Chondrocyte (in vitro differentiated cells): ENCODE data around the gene FUT3. TPM values are rescaled to one million over a fixed set of nuclear protein-coding genes. Genes with fewer than 3 reads are reported as not detected.

Experiments used
- DNase-seq: peaks from one replicate; pipeline ENCODE4 v3.0.0; 2021; ENCODE audit warnings: mixed read lengths, low spot score
- H3K27ac Mint-ChIP-seq: one replicate; pipeline ENCODE4 v1.8.0; 2021; ENCODE audit warnings: mild to moderate bottlenecking, moderate library complexity, mixed read lengths; ENCODE audit not compliant: unreplicated experiment
- H3K27me3 Mint-ChIP-seq: 2 replicates; pipeline ENCODE4 v1.8.0; 2021; ENCODE audit warnings: low read depth, mixed read lengths
- H3K36me3 Mint-ChIP-seq: 2 replicates; pipeline ENCODE4 v1.8.0; 2021; ENCODE audit warnings: low read depth, mixed read lengths
- H3K4me1 Mint-ChIP-seq: 2 replicates; pipeline ENCODE4 v1.8.0; 2021; ENCODE audit warnings: low read depth, mild to moderate bottlenecking, mixed read lengths
- H3K4me3 Mint-ChIP-seq: one replicate; pipeline ENCODE4 v1.8.0; 2021; ENCODE audit warnings: mild to moderate bottlenecking, moderate library complexity, mixed read lengths; ENCODE audit not compliant: unreplicated experiment
- H3K9me3 Mint-ChIP-seq: 2 replicates; pipeline ENCODE4 v1.8.0; 2021; ENCODE audit warnings: low read depth, mixed read lengths
- total RNA-seq: library from RNA; stranded (reverse); gene quantifications from 3 replicates; pipeline ENCODE4 v1.2.1, GENCODE V29; 2021
- TF ChIP-seq, protein P1 (sequence below): fragments of 200-600 bp; sonication (generic); IDR thresholded peaks from 2 replicates; pipeline ENCODE4 v1.5.0; 2021; ENCODE audit warnings: antibody characterized with exemption, mild to moderate bottlenecking, moderate library complexity

The FUT3 gene
- total RNA-seq, 1 donor from 2014 or later: not detected

DNA sequence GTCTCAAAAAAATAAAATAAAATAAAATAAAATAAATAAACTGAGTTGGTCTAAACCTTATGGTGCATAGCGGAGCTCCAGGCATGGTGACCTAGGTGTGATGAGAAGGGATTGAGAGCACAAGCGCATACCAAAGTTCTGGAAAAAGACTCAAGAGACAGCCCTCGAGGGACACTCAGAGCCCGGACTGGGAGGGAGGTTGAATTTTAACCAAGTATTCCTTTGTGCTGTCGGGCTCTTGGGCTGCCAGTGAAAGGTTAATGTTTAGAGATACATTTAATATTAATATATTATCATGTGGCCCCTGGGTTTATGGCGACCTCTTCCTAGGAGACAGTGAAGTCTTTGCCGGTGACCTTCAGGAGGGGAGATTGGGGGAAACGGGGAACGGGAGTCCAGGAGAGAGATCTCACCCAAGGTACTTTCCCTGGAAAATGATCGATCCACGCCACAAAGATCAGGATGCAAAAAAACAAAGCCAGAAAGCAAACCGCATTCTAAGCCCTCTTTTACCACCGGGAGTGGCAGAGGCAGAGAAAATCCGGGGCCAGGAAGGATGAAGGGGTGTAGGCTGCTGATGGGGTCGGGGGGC is 13.4 kb downstream of the FUT3 start:
- Mint-ChIP-seq H3K4me1 (no peaks in the 10 kb centered on the region), H3K4me3 (no peak overlapping the region), H3K36me3 (no peaks in the 10 kb centered on the region), H3K27me3 (peaks cover 2% of the 10 kb centered on the region), H3K9me3 (no peaks in the 10 kb centered on the region), H3K27ac (no peak overlapping the region)
- DNase-seq: no peak
- TF ChIP-seq, protein P1, sequence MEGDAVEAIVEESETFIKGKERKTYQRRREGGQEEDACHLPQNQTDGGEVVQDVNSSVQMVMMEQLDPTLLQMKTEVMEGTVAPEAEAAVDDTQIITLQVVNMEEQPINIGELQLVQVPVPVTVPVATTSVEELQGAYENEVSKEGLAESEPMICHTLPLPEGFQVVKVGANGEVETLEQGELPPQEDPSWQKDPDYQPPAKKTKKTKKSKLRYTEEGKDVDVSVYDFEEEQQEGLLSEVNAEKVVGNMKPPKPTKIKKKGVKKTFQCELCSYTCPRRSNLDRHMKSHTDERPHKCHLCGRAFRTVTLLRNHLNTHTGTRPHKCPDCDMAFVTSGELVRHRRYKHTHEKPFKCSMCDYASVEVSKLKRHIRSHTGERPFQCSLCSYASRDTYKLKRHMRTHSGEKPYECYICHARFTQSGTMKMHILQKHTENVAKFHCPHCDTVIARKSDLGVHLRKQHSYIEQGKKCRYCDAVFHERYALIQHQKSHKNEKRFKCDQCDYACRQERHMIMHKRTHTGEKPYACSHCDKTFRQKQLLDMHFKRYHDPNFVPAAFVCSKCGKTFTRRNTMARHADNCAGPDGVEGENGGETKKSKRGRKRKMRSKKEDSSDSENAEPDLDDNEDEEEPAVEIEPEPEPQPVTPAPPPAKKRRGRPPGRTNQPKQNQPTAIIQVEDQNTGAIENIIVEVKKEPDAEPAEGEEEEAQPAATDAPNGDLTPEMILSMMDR: no peak

DNA sequence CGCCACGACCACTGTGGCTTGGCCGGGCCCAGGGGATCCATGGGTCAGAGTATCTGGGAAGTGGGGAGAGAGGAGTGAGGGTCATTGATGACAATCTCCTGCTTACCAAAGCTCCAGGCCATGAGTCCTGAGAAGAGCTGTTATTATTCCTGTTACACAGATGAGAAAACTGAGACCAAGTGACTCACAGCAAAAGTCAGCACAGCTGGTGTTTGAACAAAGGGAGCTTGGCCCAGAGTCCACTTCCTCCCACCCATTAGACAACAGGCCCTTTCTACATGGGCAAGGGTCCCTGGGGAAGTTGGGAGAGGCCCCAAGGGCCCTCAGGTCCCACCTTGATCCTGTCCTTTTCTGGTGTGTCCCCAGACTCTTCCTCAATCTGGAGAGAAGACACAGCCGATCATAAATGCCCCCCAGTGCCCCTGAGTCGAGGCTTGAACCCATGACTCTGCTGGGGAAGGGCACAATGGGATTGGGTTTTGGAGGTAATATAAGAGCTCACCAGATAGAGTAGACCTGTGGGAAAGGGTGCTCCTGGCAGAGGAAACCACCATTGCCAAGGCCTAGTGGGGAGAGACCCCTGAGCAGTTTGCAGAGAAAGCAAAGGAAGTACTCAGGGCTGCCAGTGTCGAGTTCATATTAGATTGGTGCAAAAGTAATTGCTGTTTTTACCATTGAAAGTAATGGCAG is 18.6 kb downstream of the FUT3 start:
- H3K27me3 Mint-ChIP-seq: no peaks in the 10 kb centered on the region
- no peak overlapping the region for H3K27ac Mint-ChIP-seq
- no peaks in the 10 kb centered on the region for H3K9me3 Mint-ChIP-seq
- TF ChIP-seq, protein P1: no peak
- H3K4me1 Mint-ChIP-seq: peaks cover 11% of the 10 kb centered on the region
- DNase-seq: no peak
- no peak overlapping the region for H3K4me3 Mint-ChIP-seq
- no peaks in the 10 kb centered on the region for H3K36me3 Mint-ChIP-seq

DNA sequence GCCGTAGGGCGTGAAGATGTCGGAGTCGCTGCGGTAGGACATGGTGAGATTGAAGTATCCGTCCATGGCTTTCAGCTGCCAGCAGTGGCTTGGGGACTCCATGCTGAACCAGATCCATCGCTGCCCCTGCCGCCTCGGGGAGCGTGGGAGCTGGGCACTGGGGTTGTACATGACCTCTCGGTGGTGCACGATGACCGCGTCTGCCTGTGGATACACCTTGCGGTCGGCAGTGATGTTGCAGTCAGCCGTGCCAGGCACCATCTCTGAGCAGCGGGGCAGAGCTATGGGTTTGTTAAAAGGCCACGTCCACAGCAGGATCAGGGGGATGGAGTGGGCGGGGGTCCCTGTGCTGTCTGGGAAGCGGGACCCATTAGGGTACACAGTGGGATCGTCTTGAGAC is 19.2 kb downstream of the FUT3 start:
- Mint-ChIP-seq H3K9me3 (no peaks in the 10 kb centered on the region), H3K4me3 (no peak overlapping the region), H3K27ac (no peak overlapping the region), H3K27me3 (no peaks in the 10 kb centered on the region), H3K36me3 (no peaks in the 10 kb centered on the region), H3K4me1 (peaks cover 14% of the 10 kb centered on the region)
- DNase-seq: peak; percentile 91
- TF ChIP-seq, protein P1: no peak

DNA sequence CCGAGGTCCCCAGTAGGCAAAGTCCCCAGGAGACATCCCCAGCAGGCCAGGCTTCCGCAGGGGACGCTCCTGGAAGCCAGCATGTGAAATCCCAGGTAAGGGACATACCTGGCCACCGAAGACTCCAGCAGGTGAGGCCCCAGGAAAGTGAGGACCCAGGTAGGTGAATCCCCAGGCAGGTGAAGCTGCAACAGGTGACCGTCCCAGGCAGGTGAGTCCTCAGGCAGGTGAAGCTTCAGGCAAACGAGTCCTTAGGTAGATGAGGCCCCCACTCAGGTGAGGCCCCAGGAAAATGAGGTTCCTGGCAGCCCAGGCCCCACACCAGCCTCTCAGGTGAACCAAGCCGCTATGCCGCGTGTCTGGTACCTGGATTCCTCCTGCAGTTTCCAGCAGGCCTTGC is 20.1 kb downstream of the FUT3 start:
- no peak overlapping the region for H3K27ac Mint-ChIP-seq
- H3K4me1 Mint-ChIP-seq: peaks cover 17% of the 10 kb centered on the region
- H3K4me3 Mint-ChIP-seq: no peak overlapping the region
- H3K9me3 Mint-ChIP-seq: no peaks in the 10 kb centered on the region
- TF ChIP-seq, protein P1: no peak
- DNase-seq: no peak
- H3K36me3 Mint-ChIP-seq: no peaks in the 10 kb centered on the region
- H3K27me3 Mint-ChIP-seq: no peaks in the 10 kb centered on the region

DNA sequence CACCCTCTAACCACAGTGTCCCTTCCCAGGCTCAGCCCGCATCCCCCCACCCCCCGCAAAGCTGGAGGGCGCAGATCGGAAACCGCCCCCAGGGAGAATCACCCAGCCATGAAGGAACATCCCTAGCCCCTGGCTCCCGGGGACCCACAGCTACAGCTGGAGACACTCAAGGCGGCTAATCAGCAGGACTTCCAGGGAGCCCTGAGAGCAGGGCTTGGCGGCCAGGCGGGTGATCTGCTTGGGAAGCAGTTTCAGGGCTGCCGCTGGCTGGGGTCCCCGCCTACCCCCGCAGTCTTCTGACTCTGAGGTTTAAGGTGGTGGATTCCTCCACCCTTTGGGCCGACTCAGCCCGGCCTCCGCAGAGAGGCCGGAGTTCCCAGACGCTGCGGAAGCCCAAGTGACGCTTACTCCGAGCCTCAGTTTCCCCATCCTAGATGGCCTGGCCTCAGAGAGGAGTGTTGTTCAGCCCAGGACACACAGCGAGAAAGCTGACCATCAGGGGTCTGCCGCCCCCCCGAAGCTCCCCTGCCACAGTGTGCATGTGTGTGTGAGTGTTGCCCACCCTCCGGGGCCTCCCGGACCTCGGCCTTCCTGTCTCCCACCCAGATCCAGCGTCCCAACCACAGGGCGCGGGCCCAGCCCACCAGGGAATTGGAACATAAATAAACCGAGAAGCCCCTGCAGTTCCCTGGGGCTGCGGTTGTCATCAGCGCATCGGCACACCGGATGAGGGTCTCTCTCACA is 21.5 kb downstream of the FUT3 start:
- Mint-ChIP-seq H3K4me3 (peak overlapping the region; percentile 14), H3K36me3 (no peaks in the 10 kb centered on the region), H3K9me3 (no peaks in the 10 kb centered on the region), H3K27ac (peak overlapping the region; percentile 43), H3K4me1 (peaks cover 17% of the 10 kb centered on the region), H3K27me3 (no peaks in the 10 kb centered on the region)
- TF ChIP-seq, protein P1: no peak
- DNase-seq: no peak
